IPS-18a (cell line): ENCODE measurements around the gene PCMTD2.
A peak's percentile ranks its signal among the peaks of the same experiment; 100 is the strongest.

Experiments used
- H3K27ac ChIP-seq: one replicate; pipeline ENCODE4 v1.5.1; 2013; ENCODE audit warnings: low read length
- H3K27me3 ChIP-seq: one replicate; pipeline ENCODE4 v1.6.1; 2013; ENCODE audit warnings: mild to moderate bottlenecking, low read length; ENCODE audit not compliant: control insufficient read depth, insufficient read depth
- H3K36me3 ChIP-seq: one replicate; pipeline ENCODE4 v1.6.1; 2013; ENCODE audit warnings: low read depth, low read length; ENCODE audit not compliant: control insufficient read depth
- H3K4me1 ChIP-seq: one replicate; pipeline ENCODE4 v1.6.1; 2013; ENCODE audit warnings: low read depth, low read length; ENCODE audit not compliant: control insufficient read depth
- H3K4me3 ChIP-seq: one replicate; pipeline ENCODE4 v1.5.1; 2013; ENCODE audit warnings: low read length
- H3K9ac ChIP-seq: one replicate; pipeline ENCODE4 v1.6.1; 2013; ENCODE audit warnings: mild to moderate bottlenecking, low read length, moderate library complexity
- H3K9me3 ChIP-seq: one replicate; pipeline ENCODE4 v1.6.1; 2013; ENCODE audit warnings: low read depth, low read length; ENCODE audit not compliant: control insufficient read depth

PCMTD2 gene

GRCh38 chr20:64216910-64217309 lies 38.6 kb upstream of the PCMTD2 start:
- Histone ChIP-seq H3K27ac (no peak overlapping the region), H3K4me1 (no peaks in the 10 kb centered on the region), H3K36me3 (no peaks in the 10 kb centered on the region), H3K4me3 (no peak overlapping the region), H3K9me3 (no peaks in the 10 kb centered on the region), H3K27me3 (no peaks in the 10 kb centered on the region), H3K9ac (no peak overlapping the region)

- H3K4me1 ChIP-seq: no peaks in the 10 kb centered on the region
Observed at GRCh38 chr20:64217539-64218221, 37.9 kb upstream of the PCMTD2 start.

GRCh38 chr20:64219202-64219601 lies 36.3 kb upstream of the PCMTD2 start:
- Histone ChIP-seq H3K27ac (no peak overlapping the region), H3K9ac (no peak overlapping the region), H3K4me3 (no peak overlapping the region), H3K9me3 (no peaks in the 10 kb centered on the region), H3K27me3 (no peaks in the 10 kb centered on the region), H3K36me3 (no peaks in the 10 kb centered on the region), H3K4me1 (peaks cover 7% of the 10 kb centered on the region)

More at GRCh38 chr20:64217539-64218221, 37.9 kb upstream of the PCMTD2 start:
- Histone ChIP-seq H3K27me3 (no peaks in the 10 kb centered on the region), H3K4me3 (no peak overlapping the region), H3K9ac (no peak overlapping the region), H3K27ac (no peak overlapping the region), H3K9me3 (no peaks in the 10 kb centered on the region), H3K36me3 (no peaks in the 10 kb centered on the region)

GRCh38 chr20:64219730-64220129 lies 35.8 kb upstream of the PCMTD2 start:
- H3K27ac ChIP-seq: no peak overlapping the region
- peaks cover 8% of the 10 kb centered on the region for H3K4me1 ChIP-seq
- H3K4me3 ChIP-seq: no peak overlapping the region
- no peaks in the 10 kb centered on the region for H3K36me3 ChIP-seq
- no peak overlapping the region for H3K9ac ChIP-seq
- no peaks in the 10 kb centered on the region for H3K27me3 ChIP-seq
- no peaks in the 10 kb centered on the region for H3K9me3 ChIP-seq

GRCh38 chr20:64220420-64220819 lies 35.1 kb upstream of the PCMTD2 start:
- H3K27me3 ChIP-seq: no peaks in the 10 kb centered on the region
- H3K27ac ChIP-seq: no peak overlapping the region
- no peaks in the 10 kb centered on the region for H3K9me3 ChIP-seq
- no peak overlapping the region for H3K9ac ChIP-seq
- peaks cover 8% of the 10 kb centered on the region for H3K4me1 ChIP-seq
- no peak overlapping the region for H3K4me3 ChIP-seq
- no peaks in the 10 kb centered on the region for H3K36me3 ChIP-seq

GRCh38 chr20:64220891-64221527 lies 34.5 kb upstream of the PCMTD2 start:
- H3K27me3 ChIP-seq: no peaks in the 10 kb centered on the region
- H3K4me1 ChIP-seq: peaks cover 8% of the 10 kb centered on the region
- H3K4me3 ChIP-seq: no peak overlapping the region
- H3K9ac ChIP-seq: no peak overlapping the region
- no peak overlapping the region for H3K27ac ChIP-seq
- H3K9me3 ChIP-seq: no peaks in the 10 kb centered on the region
- H3K36me3 ChIP-seq: no peaks in the 10 kb centered on the region

- no peak overlapping the region for H3K27ac ChIP-seq
- no peak overlapping the region for H3K4me3 ChIP-seq
- H3K27me3 ChIP-seq: no peaks in the 10 kb centered on the region
- no peaks in the 10 kb centered on the region for H3K36me3 ChIP-seq
- peaks cover 8% of the 10 kb centered on the region for H3K4me1 ChIP-seq
- no peak overlapping the region for H3K9ac ChIP-seq
- no peaks in the 10 kb centered on the region for H3K9me3 ChIP-seq
Observed at GRCh38 chr20:64222291-64222735, 33.2 kb upstream of the PCMTD2 start.

- Histone ChIP-seq H3K4me1 (peaks cover 8% of the 10 kb centered on the region), H3K36me3 (no peaks in the 10 kb centered on the region), H3K9me3 (no peaks in the 10 kb centered on the region), H3K27me3 (no peaks in the 10 kb centered on the region), H3K27ac (no peak overlapping the region), H3K4me3 (no peak overlapping the region), H3K9ac (no peak overlapping the region)
Observed at GRCh38 chr20:64222851-64223525, 32.6 kb upstream of the PCMTD2 start.

- no peak overlapping the region for H3K9ac ChIP-seq
- H3K27ac ChIP-seq: no peak overlapping the region
- H3K4me3 ChIP-seq: peak overlapping the region; percentile 1
- no peaks in the 10 kb centered on the region for H3K9me3 ChIP-seq
- peaks cover 8% of the 10 kb centered on the region for H3K4me1 ChIP-seq
- no peaks in the 10 kb centered on the region for H3K27me3 ChIP-seq
- H3K36me3 ChIP-seq: no peaks in the 10 kb centered on the region
Observed at GRCh38 chr20:64223526-64224067, 32.0 kb upstream of the PCMTD2 start.

GRCh38 chr20:64224351-64225170 lies 31.0 kb upstream of the PCMTD2 start:
- no peak overlapping the region for H3K4me3 ChIP-seq
- H3K27ac ChIP-seq: no peak overlapping the region
- no peaks in the 10 kb centered on the region for H3K9me3 ChIP-seq
- H3K9ac ChIP-seq: no peak overlapping the region
- H3K4me1 ChIP-seq: peaks cover 8% of the 10 kb centered on the region
- no peaks in the 10 kb centered on the region for H3K27me3 ChIP-seq
- H3K36me3 ChIP-seq: no peaks in the 10 kb centered on the region

GRCh38 chr20:64225171-64225595 lies 30.4 kb upstream of the PCMTD2 start:
- Histone ChIP-seq H3K36me3 (no peaks in the 10 kb centered on the region), H3K9ac (no peak overlapping the region), H3K4me1 (peaks cover 8% of the 10 kb centered on the region), H3K9me3 (no peaks in the 10 kb centered on the region), H3K27ac (no peak overlapping the region), H3K27me3 (no peaks in the 10 kb centered on the region), H3K4me3 (no peak overlapping the region)
